Endodermal cell (in vitro differentiated cells): Measurements from ENCODE around the gene UGDH. TPM values are rescaled to one million over a fixed set of nuclear protein-coding genes. Genes with fewer than 3 reads are reported as not detected.

Experiments used
- DNase-seq: peaks from one replicate; pipeline ENCODE4 v3.0.0-alpha.2; 2017
- H3K27ac ChIP-seq: 2 replicates; pipeline ENCODE4 v1.5.1; 2013; ENCODE audit warnings: mild to moderate bottlenecking, low read depth, low read length, moderate library complexity
- H3K27me3 ChIP-seq: 2 replicates; pipeline ENCODE4 v1.6.1; 2013; ENCODE audit warnings: mild to moderate bottlenecking, low read length, moderate library complexity; ENCODE audit not compliant: insufficient read depth, control insufficient read depth, poor library complexity, severe bottlenecking
- H3K36me3 ChIP-seq: 2 replicates; pipeline ENCODE4 v1.7.0; 2013; ENCODE audit warnings: mild to moderate bottlenecking, low read length, moderate library complexity; ENCODE audit not compliant: control insufficient read depth, insufficient read depth
- H3K4me1 ChIP-seq: one replicate; pipeline ENCODE4 v1.7.0; 2013; ENCODE audit warnings: low read length; ENCODE audit not compliant: control insufficient read depth, insufficient read depth
- H3K4me3 ChIP-seq: 2 replicates; pipeline ENCODE4 v1.5.1; 2013; ENCODE audit warnings: mild to moderate bottlenecking, low read length, moderate library complexity
- H3K9ac ChIP-seq: 2 replicates; pipeline ENCODE4 v1.6.1; 2013; ENCODE audit warnings: mild to moderate bottlenecking, low read length, moderate library complexity; ENCODE audit not compliant: poor library complexity, severe bottlenecking; ENCODE audit errors: extremely low read depth
- H3K9me3 ChIP-seq: 2 replicates; pipeline ENCODE4 v1.6.1; 2013; ENCODE audit warnings: mild to moderate bottlenecking, low read length, moderate library complexity; ENCODE audit not compliant: control insufficient read depth
- H3K27ac Mint-ChIP-seq: 2 replicates; pipeline ENCODE4 v1.8.0; 2020; ENCODE audit warnings: mixed read lengths
- H3K27me3 Mint-ChIP-seq: 2 replicates; pipeline ENCODE4 v1.8.0; 2021; ENCODE audit warnings: mild to moderate bottlenecking, mixed read lengths; ENCODE audit not compliant: insufficient read depth
- H3K36me3 Mint-ChIP-seq: 2 replicates; pipeline ENCODE4 v1.8.0; 2020; ENCODE audit warnings: low read depth, mixed read lengths
- H3K4me1 Mint-ChIP-seq: 2 replicates; pipeline ENCODE4 v1.8.0; 2020; ENCODE audit warnings: mixed read lengths
- H3K4me3 Mint-ChIP-seq: 2 replicates; pipeline ENCODE4 v1.8.0; 2020; ENCODE audit warnings: mild to moderate bottlenecking, moderate library complexity, mixed read lengths
- H3K9me3 Mint-ChIP-seq: 2 replicates; pipeline ENCODE4 v1.8.0; 2020; ENCODE audit warnings: mild to moderate bottlenecking, mixed read lengths
- WGBS, 2 experiments: methylation state at CpG; one replicate each; pipeline versions ENCODE4 v1.1.5 to v1.1.7; 2013; ENCODE audit warnings: missing lambda C conversion rate in 2 of 2, mixed read lengths in 1 of 2; ENCODE audit not compliant: insufficient coverage in 1 of 2, insufficient read length in 1 of 2; 5-methylcytosine and 5-hydroxymethylcytosine counted together
- total RNA-seq, 2 donors: library from RNA; stranded (reverse); fragmentation: NEBNext Ultra II Directional in 1 of 2; extraction: Animal tissue kit (Norgen Biotek cat#: 25700) in 1 of 2; gene quantifications; 2 replicates in 1 of 2; 3 replicates in 1 of 2; pipeline ENCODE4 v1.2.1, GENCODE V29; 2021
- TF ChIP-seq, protein P1 (sequence below): fragments of 200-600 bp; sonication (generic); conservative IDR thresholded peaks from 2 replicates; pipeline ENCODE4 v1.5.0; 2021; ENCODE audit warnings: antibody characterized with exemption, mild to moderate bottlenecking

UGDH gene
- total RNA-seq, 2 donors from 2014 or later, result 137 to 141 TPM

DNA sequence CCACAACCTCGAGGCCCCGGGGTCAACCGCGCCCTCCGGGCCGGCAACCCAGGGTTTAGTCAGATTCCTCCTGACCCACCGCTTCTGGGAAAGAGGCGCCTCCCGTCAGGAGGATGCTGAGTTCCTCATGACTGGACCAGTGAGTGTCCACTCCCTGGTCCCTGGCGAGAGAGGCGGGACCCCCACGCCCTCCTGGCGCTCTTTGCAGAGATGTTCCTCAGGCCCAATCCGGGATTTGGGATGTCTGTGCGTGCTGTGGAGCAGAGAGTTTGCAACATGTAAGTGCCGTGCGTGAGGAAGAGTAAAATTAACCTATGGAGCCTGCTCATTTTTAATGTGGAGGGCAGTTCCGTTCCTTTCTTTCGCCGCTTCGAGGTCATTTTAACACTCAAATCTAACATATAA is 824 bp upstream of the UGDH start:
- Histone ChIP-seq H3K9ac (peak overlapping the region; percentile 93), H3K4me1 (no peaks in the 10 kb centered on the region), H3K9me3 (peaks cover 41% of the 10 kb centered on the region), H3K27ac (peak overlapping the region; percentile 85), H3K27me3 (no peaks in the 10 kb centered on the region), H3K4me3 (peak overlapping the region; percentile 96), H3K36me3 (peaks cover 29% of the 10 kb centered on the region)
- WGBS, 2 experiments, result 1 to 3% methylated on average over 14 to 21 of the region's 21 CpGs
- Mint-ChIP-seq H3K27me3 (no peaks in the 10 kb centered on the region), H3K4me1 (peaks cover 13% of the 10 kb centered on the region), H3K9me3 (peaks cover 42% of the 10 kb centered on the region), H3K27ac (peak overlapping the region; percentile 92), H3K36me3 (peaks cover 43% of the 10 kb centered on the region), H3K4me3 (peak overlapping the region; percentile 95)
- no peak for DNase-seq
- TF ChIP-seq, protein P1, sequence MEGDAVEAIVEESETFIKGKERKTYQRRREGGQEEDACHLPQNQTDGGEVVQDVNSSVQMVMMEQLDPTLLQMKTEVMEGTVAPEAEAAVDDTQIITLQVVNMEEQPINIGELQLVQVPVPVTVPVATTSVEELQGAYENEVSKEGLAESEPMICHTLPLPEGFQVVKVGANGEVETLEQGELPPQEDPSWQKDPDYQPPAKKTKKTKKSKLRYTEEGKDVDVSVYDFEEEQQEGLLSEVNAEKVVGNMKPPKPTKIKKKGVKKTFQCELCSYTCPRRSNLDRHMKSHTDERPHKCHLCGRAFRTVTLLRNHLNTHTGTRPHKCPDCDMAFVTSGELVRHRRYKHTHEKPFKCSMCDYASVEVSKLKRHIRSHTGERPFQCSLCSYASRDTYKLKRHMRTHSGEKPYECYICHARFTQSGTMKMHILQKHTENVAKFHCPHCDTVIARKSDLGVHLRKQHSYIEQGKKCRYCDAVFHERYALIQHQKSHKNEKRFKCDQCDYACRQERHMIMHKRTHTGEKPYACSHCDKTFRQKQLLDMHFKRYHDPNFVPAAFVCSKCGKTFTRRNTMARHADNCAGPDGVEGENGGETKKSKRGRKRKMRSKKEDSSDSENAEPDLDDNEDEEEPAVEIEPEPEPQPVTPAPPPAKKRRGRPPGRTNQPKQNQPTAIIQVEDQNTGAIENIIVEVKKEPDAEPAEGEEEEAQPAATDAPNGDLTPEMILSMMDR, result no peak

DNA sequence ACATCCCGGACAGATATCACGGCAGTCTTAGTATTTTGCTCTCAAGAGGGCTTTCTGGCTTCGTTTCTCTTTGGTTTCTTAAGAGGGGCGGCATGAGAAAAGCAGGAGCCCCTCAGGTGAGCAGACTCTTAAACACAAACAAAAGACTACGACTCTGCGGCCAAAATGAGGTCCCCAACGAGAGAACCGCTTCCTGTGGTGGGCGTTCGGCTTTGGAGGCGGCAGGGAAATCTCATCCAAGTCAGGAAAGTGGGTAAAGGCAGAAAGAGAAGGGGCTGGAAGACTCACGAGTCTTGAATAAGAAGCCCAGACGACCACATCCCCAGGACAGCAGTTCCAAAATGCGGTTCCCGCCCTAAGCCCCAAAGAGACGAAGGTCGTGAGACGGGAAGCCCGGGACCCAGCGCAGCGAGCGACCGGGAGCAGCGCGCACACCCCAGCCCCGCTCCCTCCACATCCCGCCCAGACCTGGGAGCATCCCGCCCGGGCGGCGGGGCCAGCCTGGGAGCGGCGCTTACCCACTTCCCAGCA is 409 bp downstream of the UGDH start:
- no peak for DNase-seq
- Histone ChIP-seq H3K4me1 (no peaks in the 10 kb centered on the region), H3K36me3 (peaks cover 23% of the 10 kb centered on the region), H3K27ac (peak overlapping the region; percentile 90), H3K27me3 (no peaks in the 10 kb centered on the region), H3K4me3 (peak overlapping the region; percentile 96), H3K9ac (peak overlapping the region; percentile 93), H3K9me3 (peaks cover 29% of the 10 kb centered on the region)
- peak overlapping the region; percentile 96 for H3K27ac Mint-ChIP-seq
- TF ChIP-seq, protein P1, result no peak
- peaks cover 30% of the 10 kb centered on the region for H3K9me3 Mint-ChIP-seq
- peaks cover 13% of the 10 kb centered on the region for H3K4me1 Mint-ChIP-seq
- no peaks in the 10 kb centered on the region for H3K27me3 Mint-ChIP-seq
- 0 to 1% methylated on average over 16 to 33 of the region's 33 CpGs for WGBS, 2 experiments
- peaks cover 31% of the 10 kb centered on the region for H3K36me3 Mint-ChIP-seq
- H3K4me3 Mint-ChIP-seq, result peak overlapping the region; percentile 95

DNA sequence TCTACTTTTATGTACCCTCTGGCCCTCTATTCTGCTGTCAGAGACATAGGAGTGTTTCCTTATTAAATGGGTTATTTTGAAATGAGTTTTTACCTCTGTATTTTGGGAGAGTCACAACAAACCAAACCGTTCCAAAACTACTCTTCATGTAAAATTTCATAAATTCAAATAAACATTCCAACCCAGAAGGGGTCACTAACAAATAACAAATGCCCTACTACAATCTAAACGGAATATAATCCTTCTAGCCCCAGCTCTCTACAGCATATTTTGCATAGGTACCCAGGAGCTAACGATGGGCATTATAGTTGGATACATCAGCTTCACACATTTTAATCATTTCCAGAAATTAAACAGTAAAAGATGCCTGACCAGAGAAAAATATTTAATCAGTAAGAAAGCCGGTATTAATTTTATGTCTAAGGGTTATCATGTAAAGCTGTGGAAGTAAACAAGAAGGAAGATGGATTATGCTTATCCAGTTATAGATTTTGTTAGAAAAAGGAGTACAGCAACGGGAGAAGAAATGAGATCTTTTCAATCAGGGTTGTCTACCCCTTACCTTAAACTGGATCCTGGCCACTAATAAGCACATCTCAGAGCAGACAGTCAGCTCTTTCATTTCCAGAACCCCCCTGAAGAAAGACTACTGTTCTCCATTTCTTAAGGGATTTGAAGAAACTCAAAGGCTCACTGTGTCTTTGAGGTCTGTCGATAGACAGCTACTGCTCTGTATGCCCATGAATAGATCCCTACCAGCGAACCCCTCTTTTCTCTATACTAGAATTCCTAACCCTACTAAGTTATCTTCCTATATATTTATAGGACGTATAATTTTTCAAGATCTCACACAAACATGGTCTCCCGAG is 1.2 kb downstream of the UGDH start:
- H3K27me3 ChIP-seq, result no peaks in the 10 kb centered on the region
- peaks cover 24% of the 10 kb centered on the region for H3K36me3 ChIP-seq
- Mint-ChIP-seq H3K9me3 (peaks cover 22% of the 10 kb centered on the region), H3K4me1 (peaks cover 13% of the 10 kb centered on the region), H3K27me3 (no peaks in the 10 kb centered on the region), H3K27ac (peak overlapping the region; percentile 96), H3K36me3 (peaks cover 26% of the 10 kb centered on the region), H3K4me3 (peak overlapping the region; percentile 95)
- DNase-seq, result no peak
- peaks cover 21% of the 10 kb centered on the region for H3K9me3 ChIP-seq
- H3K27ac ChIP-seq, result peak overlapping the region; percentile 90
- TF ChIP-seq, protein P1, result no peak
- no peaks in the 10 kb centered on the region for H3K4me1 ChIP-seq
- peak overlapping the region; percentile 96 for H3K4me3 ChIP-seq
- peak overlapping the region; percentile 93 for H3K9ac ChIP-seq
- 26 to 29% methylated on average over 4 to 9 of the region's 9 CpGs for WGBS, 2 experiments
